ENCODE measurements around the gene C18orf63.

Gene C18orf63

GRCh38 chr18:74376523-74376922 is 60.9 kb downstream of the C18orf63 start:
- DNase-seq (ENCODE audit: low spot score): no peak

GRCh38 chr18:74377776-74378175 is 62.1 kb downstream of the C18orf63 start:
- DNase-seq (ENCODE audit: low spot score): no peak

GRCh38 chr18:74378179-74378682 is 62.6 kb downstream of the C18orf63 start:
- peak; percentile 13 for DNase-seq (ENCODE audit: low spot score)

DNA sequence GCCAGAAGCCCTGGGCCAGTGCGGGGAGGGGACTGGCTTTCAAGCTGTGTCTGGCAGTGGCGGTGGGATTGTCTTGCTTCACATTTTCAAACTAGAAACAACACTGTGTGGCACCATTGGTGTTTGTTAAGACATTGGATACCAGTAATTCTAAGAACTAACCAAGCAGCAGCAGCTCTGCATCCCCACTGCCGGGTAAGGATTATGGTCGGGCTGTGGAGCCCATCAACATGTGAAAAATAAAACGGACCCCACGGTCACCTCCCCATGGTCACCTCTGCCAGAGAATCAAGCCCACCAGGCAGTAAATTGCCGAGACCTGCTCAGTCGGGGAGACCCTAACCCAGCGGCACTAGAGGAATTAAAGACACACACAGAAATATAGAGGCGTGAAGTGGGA is 65.3 kb downstream of the C18orf63 start:
- DNase-seq (ENCODE audit: low spot score): no peak

GRCh38 chr18:74381621-74382295 is 66.1 kb downstream of the C18orf63 start:
- no peak for DNase-seq (ENCODE audit: low spot score)

DNA sequence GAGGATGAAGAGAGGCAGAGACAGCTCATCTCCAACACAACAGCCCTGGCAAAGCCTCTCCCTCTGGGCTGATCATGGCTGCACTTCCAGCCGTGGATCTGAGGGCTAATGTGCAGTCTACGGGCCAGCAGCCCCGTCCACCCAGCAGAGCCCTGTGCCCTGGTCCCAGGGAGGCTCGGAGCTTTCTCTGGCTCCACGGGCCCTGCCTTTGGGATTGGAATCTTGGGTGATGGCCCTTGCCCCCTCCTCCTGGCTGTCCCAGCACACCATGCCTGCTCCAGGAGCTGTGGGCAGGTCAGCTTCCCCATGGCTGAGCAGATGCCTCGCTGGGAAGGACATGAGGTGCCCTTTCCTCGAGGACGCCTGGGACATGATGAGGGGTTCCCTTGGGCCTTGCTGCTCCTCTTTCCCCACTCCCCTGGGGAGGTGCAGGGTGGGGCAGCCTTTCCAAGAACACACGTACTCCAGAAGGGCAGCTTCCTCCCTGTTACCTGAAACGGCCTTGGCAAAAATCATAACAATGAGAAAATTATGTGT is 66.9 kb downstream of the C18orf63 start:
- no peak for DNase-seq (ENCODE audit: low spot score)

GRCh38 chr18:74387383-74387782 is 71.7 kb downstream of the C18orf63 start:
- DNase-seq (ENCODE audit: low spot score): no peak

- no peak for DNase-seq (ENCODE audit: low spot score)
Measured at GRCh38 chr18:74388227-74388626, 72.6 kb downstream of the C18orf63 start.

DNA sequence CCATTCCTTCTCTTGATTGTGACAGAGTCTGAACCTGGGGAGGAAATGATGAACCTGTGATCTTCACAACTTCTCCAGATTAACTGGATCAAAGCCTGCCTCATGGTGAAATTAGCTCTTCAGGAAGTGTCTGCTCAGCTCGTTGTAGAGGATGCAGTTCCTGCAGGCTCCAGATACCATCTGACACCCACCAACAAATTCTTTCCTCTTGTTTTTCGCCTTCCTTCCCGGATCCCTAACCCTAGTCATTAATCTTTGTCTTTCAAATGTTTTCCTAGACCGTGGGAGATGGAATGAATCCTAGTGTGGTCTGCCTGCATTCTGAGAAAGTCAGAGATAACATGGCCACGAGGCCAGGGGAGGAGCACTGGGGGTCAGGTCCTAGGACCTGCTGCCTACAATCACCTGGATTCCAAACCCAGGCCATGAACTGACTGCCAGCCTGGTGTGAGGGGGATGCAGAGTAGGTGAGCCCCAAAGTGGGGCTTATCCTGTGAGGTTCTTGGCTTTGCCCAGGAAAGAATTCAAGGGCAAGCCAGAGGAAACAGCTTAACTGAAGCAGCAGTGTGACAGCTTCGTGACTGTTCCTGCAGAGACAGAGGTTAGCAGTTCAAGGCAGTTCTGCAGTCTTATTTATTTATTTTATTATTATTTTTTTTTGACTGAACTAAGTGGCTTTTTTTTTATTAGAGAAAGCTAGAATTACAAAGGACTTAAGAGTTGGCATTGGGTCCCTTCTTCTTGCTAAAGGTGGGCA is 73.7 kb downstream of the C18orf63 start:
- no peak for DNase-seq (ENCODE audit: low spot score)

GRCh38 chr18:74389991-74390390 is 74.4 kb downstream of the C18orf63 start:
- DNase-seq (ENCODE audit: low spot score): no peak

DNA sequence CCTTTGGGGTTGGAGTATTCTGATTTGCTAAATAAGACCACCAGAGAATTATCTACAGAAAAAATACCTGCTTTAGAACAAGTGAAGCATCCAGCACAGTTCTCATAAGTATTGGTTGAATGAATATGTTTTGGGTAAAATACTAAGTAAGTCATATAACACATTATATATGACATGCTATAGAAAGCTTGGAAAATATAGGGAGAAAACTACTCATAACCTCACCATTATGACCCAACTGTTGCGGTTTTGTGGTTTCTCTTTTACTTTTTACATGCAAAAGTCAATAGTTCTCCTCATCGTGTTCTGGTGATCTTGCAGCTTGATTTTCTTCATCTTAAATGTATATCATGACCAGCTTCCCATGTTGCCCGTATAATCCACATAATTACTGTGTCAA is 75.3 kb downstream of the C18orf63 start:
- no peak for DNase-seq (ENCODE audit: low spot score)

- DNase-seq (ENCODE audit: low spot score): no peak
Measured at GRCh38 chr18:74392323-74392722, 76.7 kb downstream of the C18orf63 start.

GRCh38 chr18:74395006-74395405 is 79.4 kb downstream of the C18orf63 start:
- no peak for DNase-seq (ENCODE audit: low spot score)

- no peak for DNase-seq (ENCODE audit: low spot score)
Measured at GRCh38 chr18:74395648-74396154, 80.1 kb downstream of the C18orf63 start.

DNA sequence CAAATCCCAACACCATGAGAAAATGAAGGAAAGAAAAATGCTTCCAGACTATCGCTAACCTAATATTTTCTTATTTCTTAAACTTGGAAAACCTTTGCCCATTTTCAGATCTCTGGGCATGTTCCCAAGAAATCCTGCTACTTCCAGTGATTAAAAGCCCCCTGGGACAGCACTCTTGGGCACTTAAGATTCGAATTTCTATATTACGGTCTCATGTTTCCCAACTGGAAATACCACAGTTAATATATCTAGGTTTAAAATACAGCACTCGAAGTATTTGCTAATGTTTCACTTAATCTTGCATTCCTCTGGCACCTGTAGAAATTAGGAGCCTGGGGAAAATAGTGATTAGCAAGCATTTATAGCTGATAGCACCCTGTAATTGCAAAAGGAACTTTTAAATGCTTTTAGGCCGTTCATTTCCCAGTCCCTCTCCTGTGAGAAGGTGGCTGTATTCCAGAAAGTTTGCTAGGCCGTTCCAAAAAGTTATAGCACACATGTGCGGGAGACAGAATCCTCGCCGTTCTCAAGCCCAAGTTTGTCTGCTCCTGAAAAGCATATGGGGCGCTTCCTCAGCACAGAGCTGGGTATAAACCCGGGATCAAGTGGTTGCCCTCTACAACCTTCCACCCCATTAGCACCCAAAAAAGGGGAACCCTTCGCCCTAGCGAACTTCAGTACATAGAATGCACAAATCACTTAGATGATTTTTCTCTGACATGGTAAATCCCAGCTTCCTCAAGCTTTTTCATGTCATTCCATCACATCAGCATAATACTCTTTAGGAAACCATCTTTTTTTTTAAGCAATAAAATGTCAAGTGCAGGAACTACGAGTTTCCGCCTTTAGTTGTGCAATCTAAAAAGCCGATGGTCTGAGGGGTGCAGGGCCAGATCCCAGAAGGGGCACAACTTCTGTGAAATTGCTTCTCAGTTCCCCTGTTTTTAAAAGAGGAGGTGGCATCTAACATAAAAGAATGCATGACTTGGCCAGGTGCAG is 80.8 kb downstream of the C18orf63 start:
- DNase-seq (ENCODE audit: low spot score): no peak

GRCh38 chr18:74397572-74397971 is 81.9 kb downstream of the C18orf63 start:
- no peak for DNase-seq (ENCODE audit: low spot score)

DNA sequence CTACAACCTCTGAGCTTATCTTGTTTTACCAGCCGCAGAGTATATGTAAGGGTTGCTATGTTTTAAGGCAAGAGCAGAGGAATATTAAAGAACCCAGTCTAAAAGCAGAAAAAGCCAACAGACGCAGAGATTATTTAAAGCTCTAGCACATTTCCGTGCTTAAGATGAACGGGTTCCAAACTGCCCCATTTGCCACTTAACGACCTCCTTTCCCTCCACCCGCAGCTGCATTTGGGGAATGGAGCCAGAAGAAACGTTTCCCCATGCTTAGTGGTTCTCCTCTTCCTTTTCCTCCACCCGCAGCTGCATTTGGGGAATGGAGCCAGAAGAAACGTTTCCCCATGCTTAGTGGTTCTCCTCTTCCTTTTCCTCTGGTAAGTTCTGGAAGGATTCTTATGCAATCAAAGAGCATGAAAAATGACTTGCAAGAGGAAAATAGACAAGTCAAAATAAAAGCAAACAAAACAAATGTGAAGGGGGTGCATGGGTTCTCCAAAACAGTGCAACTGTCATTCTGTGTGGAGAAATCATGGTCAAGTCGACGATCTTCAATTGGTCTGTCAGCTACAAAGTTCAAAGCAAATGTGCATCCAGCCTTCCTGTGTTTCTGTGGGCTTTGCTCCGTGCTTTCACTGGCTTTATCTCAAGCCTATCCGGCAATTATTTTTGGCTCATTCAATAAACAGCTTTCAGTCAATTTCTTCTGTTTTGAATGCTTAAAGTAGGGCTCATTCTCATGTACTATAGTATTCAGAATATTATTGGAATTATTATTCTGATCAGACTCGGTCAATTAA is 83.7 kb downstream of the C18orf63 start:
- no peak for DNase-seq (ENCODE audit: low spot score)

GRCh38 chr18:74400813-74401212 is 85.2 kb downstream of the C18orf63 start:
- DNase-seq (ENCODE audit: low spot score): no peak

- DNase-seq (ENCODE audit: low spot score): no peak
Measured at GRCh38 chr18:74402806-74403433, 87.3 kb downstream of the C18orf63 start.

DNA sequence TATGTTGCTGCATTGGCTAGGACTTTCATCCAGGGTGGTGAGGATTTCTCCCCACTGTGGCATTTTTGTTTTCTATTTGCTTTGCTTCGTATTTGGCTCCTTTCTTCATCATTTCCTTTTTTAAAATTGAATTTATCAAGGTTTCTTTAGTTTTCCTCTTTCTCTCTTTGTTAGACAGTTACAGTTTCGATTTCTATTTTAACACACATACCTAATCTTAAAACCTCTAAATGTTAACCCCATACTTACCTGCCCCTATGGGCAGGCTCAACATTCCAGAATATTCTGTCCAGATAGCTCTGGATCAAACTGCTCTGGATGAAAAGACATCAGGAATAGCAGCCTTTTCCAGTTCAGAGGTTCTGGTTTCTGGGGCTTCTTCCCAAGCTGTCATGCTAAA is 92.2 kb downstream of the C18orf63 start:
- DNase-seq (ENCODE audit: low spot score): no peak
